GM19455 (cell line): ENCODE measurements around the gene TTLL8.

Experiments used
- ATAC-seq: cut with Tn5 transposase; IDR thresholded peaks from one replicate; pipeline ENCODE4 v1.9.1; 2021; ENCODE audit not compliant: unreplicated experiment

The TTLL8 gene

GRCh38 chr22:50022171-50022819 is 35.8 kb downstream of the TTLL8 start:
- ATAC-seq: no peak

- no peak for ATAC-seq
Measured at GRCh38 chr22:50020606-50021005, 37.5 kb downstream of the TTLL8 start.

DNA sequence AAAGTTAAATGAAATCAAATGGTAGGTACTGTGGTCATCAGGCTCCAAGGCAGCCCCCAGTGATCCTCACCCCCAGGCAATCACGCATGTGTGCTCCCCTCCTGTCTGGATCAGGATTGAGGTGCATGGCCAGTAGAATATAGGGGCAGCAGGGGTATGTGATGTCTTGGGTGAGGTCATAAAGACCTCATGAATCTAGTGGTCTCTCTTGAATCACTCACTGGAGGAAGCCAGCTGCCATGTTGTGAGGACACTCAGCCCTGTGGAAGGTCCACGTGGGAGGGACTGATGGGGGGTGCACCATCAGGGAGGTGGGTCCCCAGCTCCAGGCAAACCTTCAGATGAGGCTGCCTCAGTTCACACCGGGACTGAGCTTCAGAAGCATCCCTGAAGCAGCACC is 38.8 kb downstream of the TTLL8 start:
- ATAC-seq: no peak

- no peak for ATAC-seq
Measured at GRCh38 chr22:50018608-50019285, 39.4 kb downstream of the TTLL8 start.

GRCh38 chr22:50017701-50018224 is 40.3 kb downstream of the TTLL8 start:
- ATAC-seq: no peak

- no peak for ATAC-seq
Measured at GRCh38 chr22:50016988-50017700, 41.0 kb downstream of the TTLL8 start.

GRCh38 chr22:50016308-50016987 is 41.6 kb downstream of the TTLL8 start:
- no peak for ATAC-seq

DNA sequence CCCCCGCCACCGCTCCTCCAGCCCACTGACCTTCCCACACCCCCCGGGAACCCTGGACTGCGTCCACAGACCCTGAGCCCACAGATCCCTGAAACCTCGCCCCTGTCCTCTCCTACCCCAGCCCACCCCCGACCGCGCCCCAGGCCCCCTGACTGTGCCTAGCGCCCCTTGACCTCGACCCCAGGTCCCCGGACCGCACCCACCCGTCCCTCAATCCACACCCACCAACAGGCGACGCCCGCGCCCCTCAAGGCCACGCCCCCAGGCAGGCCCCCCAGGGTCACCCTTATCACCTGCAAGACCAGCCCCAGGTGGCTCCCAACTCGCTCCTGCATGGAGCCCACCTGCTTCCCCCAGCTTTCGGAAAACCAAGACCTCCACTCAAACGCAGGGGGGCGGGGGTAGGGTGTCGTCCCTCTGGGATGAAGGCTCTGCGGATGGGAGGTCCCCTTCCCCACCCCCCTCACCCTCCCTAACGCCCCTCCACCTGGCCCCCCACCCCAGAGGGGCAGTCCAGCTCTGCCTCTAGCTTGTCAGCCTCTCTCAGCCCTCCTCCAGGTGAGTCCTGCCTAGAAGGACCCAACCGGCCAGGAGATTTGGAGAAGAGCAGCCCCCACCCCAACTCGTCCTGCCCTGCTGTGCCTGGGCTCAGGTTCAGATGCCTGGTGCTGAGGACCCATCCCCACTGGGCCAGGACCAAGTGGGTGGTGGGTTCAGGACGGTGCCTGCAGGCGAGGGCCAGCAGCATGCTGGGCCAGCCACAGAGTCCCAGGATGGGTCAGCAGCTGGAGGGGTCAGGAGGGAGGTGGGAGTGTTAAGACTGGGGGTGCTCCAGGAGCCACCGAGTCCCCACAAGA is 42.4 kb downstream of the TTLL8 start:
- ATAC-seq: no peak

- ATAC-seq: no peak
Measured at GRCh38 chr22:50014655-50015401, 43.3 kb downstream of the TTLL8 start.

DNA sequence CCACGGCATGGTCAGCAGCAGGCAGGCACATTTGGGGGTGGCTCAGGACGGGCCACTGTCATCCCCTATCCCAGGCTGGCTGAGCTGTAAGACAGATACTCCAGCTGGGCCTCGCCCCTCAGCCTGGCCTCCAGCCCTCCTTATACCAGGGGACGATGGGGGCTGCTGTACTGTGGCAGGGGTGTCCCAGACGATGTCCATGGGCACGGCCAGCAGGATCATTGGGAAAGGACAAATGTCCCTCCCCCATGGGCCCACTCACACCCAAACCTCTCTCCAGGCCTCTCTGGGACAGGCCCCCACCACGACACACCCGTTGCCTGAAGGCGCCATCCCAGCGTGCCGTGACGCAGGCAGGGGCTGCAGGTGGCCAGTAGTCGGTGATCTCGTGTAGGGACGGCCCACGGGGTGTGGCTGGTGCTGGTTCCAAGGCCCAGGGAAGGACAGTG is 44.0 kb downstream of the TTLL8 start:
- no peak for ATAC-seq

- ATAC-seq: no peak
Measured at GRCh38 chr22:50012211-50013181, 45.6 kb downstream of the TTLL8 start, which contains the start of gene IL17REL. TSS of gene IL17REL (minus strand) at chr22:50012765. CDS start at chr22:50012646, 119 bp downstream.

DNA sequence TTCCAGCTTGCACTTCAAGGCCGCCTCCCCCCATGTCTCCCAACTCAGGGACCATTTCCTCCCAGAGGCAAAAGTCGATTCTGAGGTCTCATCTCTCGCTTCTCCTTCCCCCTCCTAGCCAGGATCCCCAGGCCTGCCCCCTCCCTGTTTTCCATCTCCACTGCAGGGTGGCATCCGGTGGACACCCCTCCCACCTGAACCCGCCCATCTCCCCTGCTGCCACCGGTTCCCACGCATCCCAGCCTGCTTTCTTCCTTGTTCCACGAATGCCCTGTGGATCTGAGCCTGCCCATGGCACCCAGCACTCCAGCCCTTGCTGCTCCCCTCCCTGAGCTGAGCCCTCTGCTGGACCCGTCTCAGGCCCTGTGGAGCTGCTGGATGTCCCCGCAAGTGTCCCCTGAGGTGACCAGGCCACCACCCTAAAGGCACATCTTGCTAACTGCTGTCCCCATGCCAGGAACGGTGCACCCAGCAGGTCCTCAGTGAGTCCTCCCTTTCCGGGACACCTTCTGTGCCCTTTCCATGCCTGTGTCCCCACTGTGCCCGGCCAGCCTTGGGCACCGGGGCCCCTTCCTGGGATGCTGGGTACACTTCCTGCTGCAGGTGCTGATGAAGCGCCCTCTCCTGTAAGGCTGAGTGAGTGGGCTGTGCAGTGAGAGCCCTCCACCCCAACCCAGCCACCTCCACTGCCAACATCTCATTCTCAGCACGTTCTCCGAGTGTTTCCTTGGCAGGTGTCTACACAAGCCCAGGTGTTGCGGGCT is 46.5 kb downstream of the TTLL8 start:
- ATAC-seq: no peak

DNA sequence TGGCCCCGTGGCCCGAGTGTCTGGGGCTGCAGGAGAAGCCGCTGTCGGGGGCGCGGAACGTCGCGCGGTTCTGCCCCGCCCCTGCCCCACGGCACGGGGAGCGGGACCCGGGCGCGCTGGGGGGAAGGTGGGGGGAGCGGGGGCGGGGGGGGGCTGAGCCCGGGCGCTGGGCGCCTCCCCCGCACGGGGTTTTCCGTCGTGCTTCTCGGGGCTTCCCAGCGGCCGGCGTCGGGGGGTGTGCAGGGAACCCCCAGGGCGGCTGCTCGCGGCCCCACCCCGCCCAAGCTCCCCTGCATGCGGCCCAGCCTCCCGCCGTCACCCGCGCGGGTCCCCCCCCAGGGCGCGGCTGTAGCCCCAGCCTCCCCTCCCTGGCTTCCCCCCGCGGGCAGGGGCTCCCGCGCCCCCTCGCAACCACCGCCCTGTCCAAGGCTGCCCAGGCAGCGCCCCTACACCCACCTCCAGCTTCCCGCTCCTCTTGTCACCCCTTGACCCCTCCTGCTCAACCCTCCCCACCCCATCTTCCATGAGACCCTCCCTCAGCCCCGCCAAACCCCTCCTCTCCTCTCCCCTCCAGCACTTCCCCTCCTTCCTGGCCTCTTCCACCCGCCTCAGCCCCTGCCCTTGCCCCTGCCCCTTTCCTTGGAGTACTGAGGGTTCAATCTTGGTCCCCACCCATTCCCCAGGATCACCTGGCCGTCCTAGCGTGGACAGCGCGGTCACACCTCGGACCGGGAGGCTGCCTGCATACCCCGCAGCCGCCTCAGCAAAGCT is 47.2 kb downstream of the TTLL8 start:
- no peak for ATAC-seq

DNA sequence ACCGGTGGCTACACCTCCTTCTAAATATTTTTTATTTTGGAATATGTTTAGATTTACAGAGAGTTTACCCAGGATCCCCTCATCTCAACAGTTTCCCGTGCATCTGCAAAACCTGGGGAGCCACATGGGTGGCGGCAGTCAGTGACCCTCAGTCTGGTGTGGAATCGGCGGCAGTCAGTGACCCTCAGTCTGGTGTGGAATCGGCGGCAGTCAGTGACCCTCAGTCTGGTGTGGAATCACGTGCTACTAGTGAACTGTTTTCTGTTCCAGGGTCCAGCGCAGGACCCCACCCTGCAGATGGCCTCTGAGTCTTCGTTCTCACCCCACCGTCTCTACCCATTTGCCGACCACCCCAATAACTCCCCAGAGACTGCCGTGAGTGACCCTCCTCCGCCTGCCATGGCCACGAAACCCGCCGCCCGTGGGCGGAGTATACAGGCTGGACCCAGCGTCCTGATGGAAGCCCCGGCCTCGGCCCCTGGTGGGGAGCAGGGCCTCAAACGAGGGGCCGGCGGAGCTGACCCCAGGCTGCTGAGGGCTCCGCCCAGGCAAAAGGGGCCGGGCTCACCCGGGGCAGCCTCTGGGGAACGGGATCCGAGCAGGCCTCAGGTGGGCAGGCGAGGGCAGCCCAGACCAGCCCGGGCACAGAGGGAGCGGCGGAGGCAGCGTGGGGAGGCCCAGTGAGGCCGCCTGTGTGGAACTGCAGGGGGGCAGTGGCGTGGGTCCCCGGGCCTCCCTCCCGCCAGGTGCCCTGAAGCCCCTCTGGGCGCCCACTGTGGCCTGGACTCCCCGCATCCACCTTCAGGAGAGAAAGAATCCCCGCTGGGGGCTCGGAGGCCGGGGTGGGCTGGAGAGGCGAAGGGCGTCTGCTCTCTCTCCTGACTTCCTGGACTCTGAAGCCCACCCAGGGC is 48.1 kb downstream of the TTLL8 start:
- no peak for ATAC-seq

GRCh38 chr22:50009251-50009650 is 48.8 kb downstream of the TTLL8 start:
- no peak for ATAC-seq
